Peyer's patch (tissue), 4 donors: Measurements from ENCODE around the gene DDIT3. TPM values are rescaled to one million over a fixed set of nuclear protein-coding genes. Genes with fewer than 3 reads are reported as not detected.
A peak's percentile ranks its signal among the peaks of the same experiment; 100 is the strongest.

Experiments
- DNase-seq, 3 donors: peaks; one replicate each; pipeline ENCODE4 v3.0.0-alpha.2; 2017 to 2019
- H3K27ac ChIP-seq, 4 donors: fragments of 200-600 bp; sonication (generic); one replicate each; pipeline ENCODE4 v1.5.1; 2016 to 2019
- H3K27me3 ChIP-seq, 2 donors: fragments of 200-600 bp; sonication (generic); one replicate each; pipeline ENCODE4 v1.5.1; 2019
- H3K36me3 ChIP-seq, 3 donors: fragments of 200-600 bp; sonication (generic); one replicate each; pipeline ENCODE4 v1.5.1; 2016 to 2019
- H3K4me1 ChIP-seq, 4 donors: fragments of 200-600 bp; sonication (generic); one replicate each; pipeline ENCODE4 v1.5.1; 2016 to 2019
- H3K4me3 ChIP-seq, 4 donors: fragments of 200-600 bp; sonication (generic); 1 replicate in 3 of 4; 2 replicates in 1 of 4; pipeline ENCODE4 v1.5.1; 2016 to 2019; ENCODE audit warnings: mild to moderate bottlenecking in 1 of 4
- H3K9me3 ChIP-seq, 4 donors: fragments of 200-600 bp; sonication (generic); one replicate each; pipeline ENCODE4 v1.5.1; 2016 to 2019; ENCODE audit warnings: mild to moderate bottlenecking in 1 of 4
- POLR2A ChIP-seq, 2 donors: fragments of 450-650 bp; IDR thresholded peaks; one replicate each; pipeline ENCODE4 v1.5.1; 2017; ENCODE audit warnings: antibody characterized with exemption in 2 of 2, mild to moderate bottlenecking in 2 of 2, moderate library complexity in 2 of 2
- total RNA-seq, 4 donors: library from RNA; depleted of rRNA; stranded (reverse); fragments of >200 nt; gene quantifications; one replicate each; pipeline ENCODE4 v1.1.0, GENCODE V29; 2016
- TF ChIP-seq, protein P1 (sequence below), 6 experiments: fragments of 450-650 bp in 4 of 6; fragments of 200-600 bp in 2 of 6; sonication (generic) in 1 of 6; IDR thresholded peaks; one replicate each; pipeline ENCODE4 v1.5.1; 2017 to 2019; ENCODE audit warnings: antibody characterized with exemption in 6 of 6, mild to moderate bottlenecking in 3 of 6, moderate library complexity in 1 of 6

The DDIT3 gene
- total RNA-seq, 4 donors from 2014 or later, result 9.1 to 44.6 (median 24.0) TPM

DNA sequence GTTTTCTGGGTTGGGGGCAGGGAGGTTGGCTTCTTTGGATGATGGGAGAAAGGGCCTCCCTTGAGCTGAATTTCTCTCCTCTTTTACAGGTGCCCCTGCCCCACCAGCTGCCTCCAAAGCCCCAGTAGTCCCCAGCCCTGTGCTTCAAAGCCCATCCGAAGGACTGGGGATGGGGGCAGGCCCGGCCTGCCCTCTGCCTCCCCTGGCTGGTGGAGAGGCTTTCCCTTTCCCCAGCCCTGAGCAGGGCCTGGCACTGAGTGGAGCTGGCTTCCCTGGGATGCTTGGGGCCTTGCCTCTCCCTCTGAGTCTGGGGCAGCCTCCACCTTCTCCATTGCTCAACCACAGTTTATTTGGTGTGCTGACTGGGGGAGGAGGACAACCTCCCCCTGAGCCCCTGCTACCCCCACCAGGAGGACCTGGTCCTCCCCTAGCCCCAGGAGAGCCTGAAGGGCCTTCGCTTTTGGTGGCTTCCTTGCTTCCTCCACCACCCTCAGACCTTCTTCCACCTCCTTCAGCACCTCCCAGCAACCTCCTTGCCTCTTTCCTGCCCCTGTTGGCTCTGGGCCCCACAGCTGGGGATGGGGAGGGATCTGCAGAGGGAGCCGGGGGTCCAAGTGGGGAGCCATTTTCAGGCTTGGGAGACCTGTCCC is 6.3 kb upstream of the DDIT3 start:
- DNase-seq, result no peak
- no peaks in the 10 kb centered on the region for H3K9me3 ChIP-seq
- H3K4me3 ChIP-seq, result no peak overlapping the region
- peaks cover 0 to 67% (median 4%) of the 10 kb centered on the region in 3 donors for H3K36me3 ChIP-seq
- no peak overlapping the region for H3K27ac ChIP-seq
- H3K4me1 ChIP-seq, result peaks cover 0 to 32% (median 14%) of the 10 kb centered on the region in 4 donors
- H3K27me3 ChIP-seq, result no peaks in the 10 kb centered on the region
- no peak for TF ChIP-seq POLR2A (IDR thresholded peaks at IDR 0.05)
- TF ChIP-seq, protein P1, sequence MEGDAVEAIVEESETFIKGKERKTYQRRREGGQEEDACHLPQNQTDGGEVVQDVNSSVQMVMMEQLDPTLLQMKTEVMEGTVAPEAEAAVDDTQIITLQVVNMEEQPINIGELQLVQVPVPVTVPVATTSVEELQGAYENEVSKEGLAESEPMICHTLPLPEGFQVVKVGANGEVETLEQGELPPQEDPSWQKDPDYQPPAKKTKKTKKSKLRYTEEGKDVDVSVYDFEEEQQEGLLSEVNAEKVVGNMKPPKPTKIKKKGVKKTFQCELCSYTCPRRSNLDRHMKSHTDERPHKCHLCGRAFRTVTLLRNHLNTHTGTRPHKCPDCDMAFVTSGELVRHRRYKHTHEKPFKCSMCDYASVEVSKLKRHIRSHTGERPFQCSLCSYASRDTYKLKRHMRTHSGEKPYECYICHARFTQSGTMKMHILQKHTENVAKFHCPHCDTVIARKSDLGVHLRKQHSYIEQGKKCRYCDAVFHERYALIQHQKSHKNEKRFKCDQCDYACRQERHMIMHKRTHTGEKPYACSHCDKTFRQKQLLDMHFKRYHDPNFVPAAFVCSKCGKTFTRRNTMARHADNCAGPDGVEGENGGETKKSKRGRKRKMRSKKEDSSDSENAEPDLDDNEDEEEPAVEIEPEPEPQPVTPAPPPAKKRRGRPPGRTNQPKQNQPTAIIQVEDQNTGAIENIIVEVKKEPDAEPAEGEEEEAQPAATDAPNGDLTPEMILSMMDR (IDR thresholded peaks at IDR 0.05), result no peak

DNA sequence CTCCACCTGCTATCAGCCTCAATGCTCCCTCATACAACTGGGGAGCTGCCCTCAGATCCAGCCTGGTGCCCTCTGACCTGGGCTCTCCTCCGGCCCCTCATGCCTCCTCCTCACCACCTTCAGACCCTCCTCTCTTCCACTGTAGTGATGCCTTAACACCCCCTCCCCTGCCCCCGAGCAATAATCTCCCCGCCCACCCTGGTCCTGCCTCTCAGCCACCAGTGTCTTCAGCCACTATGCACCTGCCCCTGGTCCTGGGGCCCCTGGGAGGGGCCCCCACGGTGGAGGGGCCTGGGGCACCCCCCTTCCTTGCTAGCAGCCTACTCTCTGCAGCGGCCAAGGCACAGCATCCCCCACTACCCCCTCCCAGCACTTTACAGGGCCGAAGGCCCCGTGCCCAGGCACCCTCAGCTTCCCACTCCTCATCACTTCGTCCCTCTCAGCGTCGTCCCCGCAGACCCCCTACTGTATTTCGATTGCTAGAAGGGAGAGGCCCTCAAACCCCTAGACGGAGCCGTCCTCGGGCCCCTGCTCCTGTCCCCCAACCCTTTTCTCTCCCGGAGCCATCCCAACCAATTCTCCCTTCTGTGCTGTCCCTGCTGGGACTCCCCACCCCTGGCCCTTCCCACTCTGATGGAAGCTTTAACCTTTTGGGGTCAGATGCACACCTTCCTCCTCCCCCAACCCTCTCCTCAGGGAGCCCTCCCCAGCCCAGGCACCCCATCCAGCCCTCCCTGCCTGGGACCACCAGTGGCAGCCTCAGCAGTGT is 5.5 kb upstream of the DDIT3 start:
- TF ChIP-seq, protein P1 (IDR thresholded peaks at IDR 0.05), result no peak
- no peak for TF ChIP-seq POLR2A (IDR thresholded peaks at IDR 0.05)
- DNase-seq, result no peak
- Histone ChIP-seq H3K9me3 (no peaks in the 10 kb centered on the region), H3K36me3 (peaks cover 0 to 59% (median 4%) of the 10 kb centered on the region in 3 donors), H3K4me3 (no peak overlapping the region), H3K4me1 (peaks cover 4 to 40% (median 20%) of the 10 kb centered on the region in 4 donors), H3K27ac (no peak overlapping the region), H3K27me3 (no peaks in the 10 kb centered on the region)

GRCh38 chr12:57524814-57525614 is 4.7 kb upstream of the DDIT3 start:
- Histone ChIP-seq H3K4me1 (peaks cover 4 to 41% (median 20%) of the 10 kb centered on the region in 4 donors), H3K27ac (peak overlapping the region in 1 of 4 donors; percentile 18), H3K27me3 (no peaks in the 10 kb centered on the region), H3K9me3 (no peaks in the 10 kb centered on the region), H3K4me3 (no peak overlapping the region), H3K36me3 (peaks cover 0 to 51% (median 4%) of the 10 kb centered on the region in 3 donors)
- DNase-seq, result peak in 2 of 3 donors; percentile 61 to 63
- no peak for TF ChIP-seq POLR2A (IDR thresholded peaks at IDR 0.05)
- TF ChIP-seq, protein P1 (IDR thresholded peaks at IDR 0.05), result no peak

- peaks cover 4 to 46% (median 25%) of the 10 kb centered on the region in 4 donors for H3K4me1 ChIP-seq
- H3K4me3 ChIP-seq, result peak overlapping the region; percentile 76 to 83 (median 80)
- DNase-seq, result no peak
- H3K27me3 ChIP-seq, result no peaks in the 10 kb centered on the region
- no peaks in the 10 kb centered on the region for H3K9me3 ChIP-seq
- TF ChIP-seq, protein P1 (IDR thresholded peaks at IDR 0.05), result no peak
- TF ChIP-seq POLR2A (IDR thresholded peaks at IDR 0.05), result no peak
- H3K27ac ChIP-seq, result peak overlapping the region; percentile 90 to 98 (median 96)
- peaks cover 0 to 40% (median 0%) of the 10 kb centered on the region in 3 donors for H3K36me3 ChIP-seq
Observed at GRCh38 chr12:57523706-57524614, 3.6 kb upstream of the DDIT3 start.
